ENCODE results near the gene SSNA1.

SSNA1 gene

DNA sequence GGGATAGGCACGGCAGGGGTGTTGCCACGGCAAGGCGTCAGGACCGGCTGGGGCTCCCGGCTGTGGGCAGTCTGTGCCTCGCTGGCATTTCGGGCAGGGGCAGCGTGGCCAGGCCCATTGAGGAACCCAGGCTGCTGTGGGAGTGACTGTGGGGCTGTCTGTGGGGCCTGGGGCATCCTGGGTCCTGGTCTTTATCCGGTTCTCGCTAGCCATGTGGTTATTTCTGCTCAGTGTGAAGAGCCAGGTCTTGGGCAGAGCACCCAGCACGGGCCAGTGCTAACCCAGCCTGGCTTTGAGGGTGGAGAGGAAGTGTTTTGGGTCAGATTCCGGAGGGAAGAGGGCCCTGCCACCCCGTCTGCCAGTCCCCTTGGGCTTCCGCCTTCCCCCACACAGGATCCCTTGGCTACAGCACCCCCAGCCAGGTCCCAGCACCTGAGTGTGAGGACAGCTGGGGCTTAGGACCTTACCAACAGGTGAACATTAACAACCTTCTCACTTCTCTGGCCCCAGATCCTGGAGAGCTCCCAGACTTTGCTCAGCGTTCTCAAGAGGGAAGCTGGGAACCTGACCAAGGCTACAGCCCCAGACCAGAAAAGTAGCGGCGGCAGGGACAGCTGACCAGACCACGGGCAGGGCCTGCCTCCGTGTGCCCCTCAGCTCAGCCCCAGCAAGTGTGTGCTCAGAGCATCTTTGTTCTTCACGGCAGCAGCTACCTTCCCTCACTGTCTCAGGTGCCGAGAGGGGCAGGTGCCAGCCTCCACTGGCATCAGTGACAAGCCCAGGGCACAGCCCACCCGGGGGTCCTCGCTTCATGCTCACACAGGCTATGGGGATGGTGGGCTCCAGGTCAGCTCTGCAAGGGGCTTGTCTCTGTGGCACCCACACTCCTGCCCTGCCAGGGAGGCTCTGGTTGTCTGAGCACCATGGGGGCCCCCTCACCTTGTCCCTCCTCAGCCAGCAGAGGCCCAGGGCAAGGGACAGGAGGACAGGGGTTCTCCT, 1.1 kb downstream of the SSNA1 start:
- peaks cover 52% of the 10 kb centered on the region for H3K36me3 ChIP-seq (ENCODE audit: insufficient read depth, low read length)
- peaks cover 35% of the 10 kb centered on the region for H4K20me1 ChIP-seq (ENCODE audit: insufficient read depth, low read length)
- H3K79me2 ChIP-seq (ENCODE audit: insufficient read depth, low read length) = peaks cover 48% of the 10 kb centered on the region
- H3K4me2 ChIP-seq (ENCODE audit: insufficient read depth, low read length) = peak overlapping the region; percentile 88
- H3K9me3 ChIP-seq (ENCODE audit: insufficient read depth, low read length, severe bottlenecking) = no peaks in the 10 kb centered on the region
- TF ChIP-seq EZH2 (IDR thresholded peaks at IDR 0.05; ENCODE audit: borderline replicate concordance, low read depth, low read length, severe bottlenecking) = no peak
- H3K4me3 ChIP-seq (ENCODE audit: low read depth in 1 of 2, low read length in 2 of 2) = peak overlapping the region; percentile 66 to 97
- peak overlapping the region; percentile 97 for H3K9ac ChIP-seq (ENCODE audit: low read depth, low read length)
- peaks cover 44% of the 10 kb centered on the region for H3K4me1 ChIP-seq (ENCODE audit: insufficient read depth, low read length)
- no peaks in the 10 kb centered on the region for H3K27me3 ChIP-seq (ENCODE audit: insufficient read depth, low read length, poor library complexity)
- DNase-seq (no peak), ATAC-seq (ENCODE audit: insufficient read depth, low read depth) (no peak)
- peak overlapping the region; percentile 84; the same call in 1 of the 2 replicates for H2AFZ ChIP-seq (ENCODE audit: low read depth, low read length)
- H3K27ac ChIP-seq (ENCODE audit: low read length) = peak overlapping the region; percentile 94

GRCh38 chr9:137190315-137190856, 1.9 kb downstream of the SSNA1 start:
- Histone ChIP-seq H3K79me2 (ENCODE audit: insufficient read depth, low read length) (peaks cover 47% of the 10 kb centered on the region), H3K4me2 (ENCODE audit: insufficient read depth, low read length) (peak overlapping the region; percentile 88; the same call in 1 of the 2 replicates), H4K20me1 (ENCODE audit: insufficient read depth, low read length) (peaks cover 35% of the 10 kb centered on the region), H3K9me3 (ENCODE audit: insufficient read depth, low read length, severe bottlenecking) (no peaks in the 10 kb centered on the region), H3K36me3 (ENCODE audit: insufficient read depth, low read length) (peaks cover 47% of the 10 kb centered on the region), H3K27ac (ENCODE audit: low read length) (no peak overlapping the region), H3K4me1 (ENCODE audit: insufficient read depth, low read length) (peaks cover 44% of the 10 kb centered on the region), H3K4me3 (ENCODE audit: low read depth in 1 of 2, low read length in 2 of 2) (peak overlapping the region in 1 of 2 experiments; percentile 97; a peak in 2 of 4 replicates), H3K27me3 (ENCODE audit: insufficient read depth, low read length, poor library complexity) (no peaks in the 10 kb centered on the region), H3K9ac (ENCODE audit: low read depth, low read length) (no peak overlapping the region), H2AFZ (ENCODE audit: low read depth, low read length) (no peak overlapping the region)
- peak; percentile 25 for TF ChIP-seq CTCF (IDR thresholded peaks at IDR 0.05; ENCODE audit: borderline replicate concordance, extremely low read depth, low read length, poor library complexity, severe bottlenecking)
- TF ChIP-seq EZH2 (IDR thresholded peaks at IDR 0.05; ENCODE audit: borderline replicate concordance, low read depth, low read length, severe bottlenecking) = no peak
- ATAC-seq (ENCODE audit: insufficient read depth, low read depth) (no peak), DNase-seq (no peak)

DNA sequence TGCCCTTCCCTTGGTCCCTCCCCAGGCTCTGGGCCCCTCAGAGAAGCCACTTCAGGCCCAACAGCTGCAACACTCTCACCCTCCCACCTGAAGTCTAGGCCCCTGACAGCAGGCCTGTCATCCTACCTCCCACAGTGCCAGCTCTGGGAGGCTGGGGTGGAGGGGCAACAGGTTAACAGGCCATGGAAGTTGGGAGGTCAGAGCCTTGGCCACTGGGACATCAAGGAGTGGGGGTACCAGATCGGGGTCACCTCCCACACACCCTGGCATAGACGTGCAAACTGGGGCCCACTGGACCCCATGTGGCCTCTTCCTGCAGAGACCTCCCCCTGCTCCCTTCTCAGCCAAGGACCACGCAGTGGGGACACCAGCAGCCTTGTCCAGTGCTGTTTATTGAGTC, 2.8 kb downstream of the SSNA1 start:
- TF ChIP-seq CTCF (IDR thresholded peaks at IDR 0.05; ENCODE audit: borderline replicate concordance, extremely low read depth, low read length, poor library complexity, severe bottlenecking) (no peak), EZH2 (IDR thresholded peaks at IDR 0.05; ENCODE audit: borderline replicate concordance, low read depth, low read length, severe bottlenecking) (no peak)
- no peak overlapping the region for H2AFZ ChIP-seq (ENCODE audit: low read depth, low read length)
- H3K9me3 ChIP-seq (ENCODE audit: insufficient read depth, low read length, severe bottlenecking) = no peaks in the 10 kb centered on the region
- ATAC-seq (ENCODE audit: insufficient read depth, low read depth) (no peak), DNase-seq (no peak)
- peaks cover 36% of the 10 kb centered on the region for H3K4me1 ChIP-seq (ENCODE audit: insufficient read depth, low read length)
- no peak overlapping the region for H3K4me2 ChIP-seq (ENCODE audit: insufficient read depth, low read length)
- no peak overlapping the region for H3K9ac ChIP-seq (ENCODE audit: low read depth, low read length)
- H3K79me2 ChIP-seq (ENCODE audit: insufficient read depth, low read length) = peaks cover 41% of the 10 kb centered on the region
- H3K27ac ChIP-seq (ENCODE audit: low read length) = no peak overlapping the region
- no peaks in the 10 kb centered on the region for H3K27me3 ChIP-seq (ENCODE audit: insufficient read depth, low read length, poor library complexity)
- H3K36me3 ChIP-seq (ENCODE audit: insufficient read depth, low read length) = peaks cover 39% of the 10 kb centered on the region
- H3K4me3 ChIP-seq (ENCODE audit: low read depth in 1 of 2, low read length in 2 of 2) = no peak overlapping the region
- peaks cover 33% of the 10 kb centered on the region for H4K20me1 ChIP-seq (ENCODE audit: insufficient read depth, low read length)

Data from DND-41 (cell line).